GM12892 (cell line): ENCODE results near the gene MON2.

Experiments used
- POLR2A ChIP-seq: IDR thresholded peaks from 2 replicates; pipeline ENCODE4 v1.6.1; 2011; ENCODE audit warnings: low read depth, low read length, control low read depth
- POLR2AphosphoS5 ChIP-seq: IDR thresholded peaks from 2 replicates; pipeline ENCODE4 v1.6.1; 2011; ENCODE audit warnings: low read depth, low read length, control low read depth
- TAF1 ChIP-seq: IDR thresholded peaks from 2 replicates; pipeline ENCODE4 v1.6.1; 2011; ENCODE audit warnings: low read depth, mild to moderate bottlenecking, control low read depth, low read length, borderline replicate concordance

GRCh38 chr12:62472472-62472871 is 5.8 kb downstream of the MON2 start:
- TF ChIP-seq TAF1 (no peak), POLR2AphosphoS5 (no peak), POLR2A (no peak)
